Measurements from ENCODE around the gene PCDHA7. TPM values are rescaled to one million over a fixed set of nuclear protein-coding genes. Genes with fewer than 3 reads are reported as not detected.
A peak's percentile ranks its signal among the peaks of the same experiment; 100 is the strongest.
"Not testable (repeated sequence)": the region's sequence is repeated elsewhere in the genome, so short reads cannot be mapped to it uniquely, and the experiment has no call there.

PCDHA7 gene
- total and polyA plus RNA-seq, 2 of the 4 experiments (the other 2 are of a cell fraction) = 0.10 to 0.18 TPM

- H4K20me1 ChIP-seq (ENCODE audit: insufficient read depth, low read length); in situ Hi-C loops (cut with MboI; ENCODE audit: low sequenced_read_pairs); H4K91ac ChIP-seq (ENCODE audit: insufficient read depth, low read depth, low read length); H3K4me2 ChIP-seq (ENCODE audit: low read depth, low read length); H4K8ac ChIP-seq (ENCODE audit: low read depth in 2 of 2, low read length in 2 of 2); H2AK9ac ChIP-seq (replicated peaks; ENCODE audit: low read depth, low read length, poor library complexity); H3K56ac ChIP-seq (ENCODE audit: extremely low read depth, insufficient read depth, low read length); H3K23ac ChIP-seq (ENCODE audit: low read depth, low read length); H2BK15ac ChIP-seq (ENCODE audit: low read depth, low read length); H3K18ac ChIP-seq (ENCODE audit: low read depth, low read length); H2BK20ac ChIP-seq (ENCODE audit: low read depth, low read length); H3K4me3 ChIP-seq (ENCODE audit: insufficient read depth, low read depth, low read length); H3K79me1 ChIP-seq (ENCODE audit: low read depth in 1 of 2, low read length in 2 of 2); H3K27me3 ChIP-seq (ENCODE audit: control insufficient read depth, insufficient read depth, low read length); ATAC-seq (ENCODE audit: low read depth); BruUV-seq (replicated peaks); POLR2A ChIA-PET (ENCODE audit: unreplicated experiment); DNase-seq; H3K4me1 ChIP-seq (ENCODE audit: control insufficient read depth, insufficient read depth, low read length); CTCF ChIA-PET; H3K14ac ChIP-seq (replicated peaks; ENCODE audit: low read depth, low read length); H3K9ac ChIP-seq (ENCODE audit: low read depth, low read length); H2AFZ ChIP-seq (replicated peaks; ENCODE audit: low read length, poor library complexity); H2AK5ac ChIP-seq (ENCODE audit: low read depth, low read length); H3K9me1 ChIP-seq (ENCODE audit: insufficient read depth, low read length); H4K5ac ChIP-seq (ENCODE audit: low read depth, low read length); H3K27ac ChIP-seq (ENCODE audit: insufficient read depth, low read length); dilution Hi-C loops (cut with HindIII; ENCODE audit: low sequenced_read_pairs, unreplicated experiment); H3K4ac ChIP-seq (ENCODE audit: low read depth, low read length); intact Hi-C loops (cut with micrococcal nuclease); H2BK5ac ChIP-seq (ENCODE audit: low read depth, low read length, poor library complexity, severe bottlenecking); H3K36me3 ChIP-seq (ENCODE audit: control insufficient read depth, insufficient read depth, low read length); H2BK120ac ChIP-seq (ENCODE audit: low read depth, low read length): not testable (repeated sequence)
- H3K9me3 ChIP-seq (ENCODE audit: control insufficient read depth, insufficient read depth, low read length) = peaks cover 13% of the 10 kb centered on the region
- 0 out of 2 replicates have a peak, but pooled peaks have one; percentile 10 for TF ChIP-seq USF2 (IDR thresholded peaks at IDR 0.05; ENCODE audit: low read depth, low read length)
- WGBS, 2 experiments (ENCODE audit: extremely low coverage in 2 of 2, insufficient read length in 1 of 2) = 27% methylated on average over 12 of the region's 48 CpGs; no CpG with 5 or more reads in 1 of the 2 experiments
Observed at GRCh38 chr5:140848139-140849102, 14.4 kb downstream of the PCDHA7 start, which contains the start of gene PCDHA9. Gene PCDHA9, plus strand, starts transcription at chr5:140848382. Its CDS starts 114 bp downstream, at chr5:140848496.

- H3K4ac ChIP-seq (ENCODE audit: low read depth, low read length); H2AK9ac ChIP-seq (replicated peaks; ENCODE audit: low read depth, low read length, poor library complexity); H3K23ac ChIP-seq (ENCODE audit: low read depth, low read length); H3K4me1 ChIP-seq (ENCODE audit: control insufficient read depth, insufficient read depth, low read length); BruUV-seq (replicated peaks); H3K27ac ChIP-seq (ENCODE audit: insufficient read depth, low read length); H3K27me3 ChIP-seq (ENCODE audit: control insufficient read depth, insufficient read depth, low read length); H3K4me2 ChIP-seq (ENCODE audit: low read depth, low read length); H3K14ac ChIP-seq (replicated peaks; ENCODE audit: low read depth, low read length); H2BK15ac ChIP-seq (ENCODE audit: low read depth, low read length); ATAC-seq (ENCODE audit: low read depth); H4K8ac ChIP-seq (ENCODE audit: low read depth in 2 of 2, low read length in 2 of 2); H2BK120ac ChIP-seq (ENCODE audit: low read depth, low read length); H3K4me3 ChIP-seq (ENCODE audit: insufficient read depth, low read depth, low read length); POLR2A ChIA-PET (ENCODE audit: unreplicated experiment); H3K18ac ChIP-seq (ENCODE audit: low read depth, low read length); H3K56ac ChIP-seq (ENCODE audit: extremely low read depth, insufficient read depth, low read length); H2AFZ ChIP-seq (replicated peaks; ENCODE audit: low read length, poor library complexity); H2AK5ac ChIP-seq (ENCODE audit: low read depth, low read length); in situ Hi-C loops (cut with MboI; ENCODE audit: low sequenced_read_pairs); H2BK5ac ChIP-seq (ENCODE audit: low read depth, low read length, poor library complexity, severe bottlenecking); H4K5ac ChIP-seq (ENCODE audit: low read depth, low read length); H3K9me1 ChIP-seq (ENCODE audit: insufficient read depth, low read length); H3K79me1 ChIP-seq (ENCODE audit: low read depth in 1 of 2, low read length in 2 of 2); dilution Hi-C loops (cut with HindIII; ENCODE audit: low sequenced_read_pairs, unreplicated experiment); intact Hi-C loops (cut with micrococcal nuclease); H4K91ac ChIP-seq (ENCODE audit: insufficient read depth, low read depth, low read length); H3K36me3 ChIP-seq (ENCODE audit: control insufficient read depth, insufficient read depth, low read length); CTCF ChIA-PET; DNase-seq; H2BK20ac ChIP-seq (ENCODE audit: low read depth, low read length); H3K9ac ChIP-seq (ENCODE audit: low read depth, low read length); H4K20me1 ChIP-seq (ENCODE audit: insufficient read depth, low read length): not testable (repeated sequence)
- 46% methylated on average over 75 of the region's 101 CpGs; no CpG with 5 or more reads in 1 of the 2 experiments for WGBS, 2 experiments (ENCODE audit: extremely low coverage in 2 of 2, insufficient read length in 1 of 2)
- peaks cover 12% of the 10 kb centered on the region for H3K9me3 ChIP-seq (ENCODE audit: control insufficient read depth, insufficient read depth, low read length)
Observed at GRCh38 chr5:140849831-140850634, 16.0 kb downstream of the PCDHA7 start.

Data from IMR-90 (cell line).